Measurements from ENCODE around the gene SH3D21. TPM values are rescaled to one million over a fixed set of nuclear protein-coding genes. Genes with fewer than 3 reads are reported as not detected.

Gene SH3D21
- total RNA-seq, 1 experiment from 2014 or later, result 7.2 TPM

DNA sequence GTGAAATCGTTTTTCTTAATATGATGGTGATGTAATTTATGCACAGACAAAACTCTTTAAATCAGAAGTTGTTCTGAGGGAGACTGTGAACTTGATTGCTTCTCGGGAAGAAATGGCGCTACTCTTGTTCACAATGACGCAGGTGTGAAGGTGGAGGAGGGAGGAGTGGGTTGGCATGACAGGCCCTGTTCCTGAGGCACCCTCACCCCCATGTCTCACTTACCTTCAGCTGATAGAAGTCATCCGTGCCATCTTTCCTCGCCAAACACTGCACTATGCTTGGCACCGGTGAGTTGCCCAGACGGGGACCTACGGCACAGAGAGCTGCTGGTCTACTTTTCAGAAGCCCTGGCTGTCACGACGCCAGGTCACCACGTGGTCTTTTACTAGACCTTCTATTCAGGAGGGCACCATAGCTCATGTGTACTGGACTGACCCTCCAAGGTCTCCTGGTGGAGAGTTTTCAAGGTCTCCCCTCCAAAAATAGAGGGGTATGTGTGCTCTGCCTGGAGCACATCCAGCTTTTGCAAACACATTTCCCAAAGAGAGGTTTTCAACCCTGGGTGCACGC lies 52.4 kb downstream of the SH3D21 start:
- no peak for DNase-seq (ENCODE audit: low read depth)

DNA sequence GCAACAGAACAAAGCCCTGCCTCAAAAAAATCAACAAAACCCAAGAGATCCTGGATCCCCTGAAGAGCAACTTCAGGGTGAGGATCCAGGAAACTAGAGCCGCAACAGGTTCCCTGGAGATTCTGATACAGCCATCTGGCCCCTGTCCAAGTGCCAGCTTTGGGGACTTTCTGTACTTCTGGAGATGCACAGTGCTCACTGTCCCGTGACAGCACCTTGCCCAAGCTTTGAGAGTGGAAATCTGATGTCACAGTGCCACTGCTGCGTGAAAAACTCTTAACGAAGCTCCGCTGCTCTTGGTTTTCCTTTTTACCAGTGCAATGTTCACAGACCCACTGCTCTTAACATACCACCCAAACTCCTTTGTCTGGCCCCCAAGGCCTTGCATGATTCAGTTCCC lies 53.2 kb downstream of the SH3D21 start:
- no peak for DNase-seq (ENCODE audit: low read depth)

DNA sequence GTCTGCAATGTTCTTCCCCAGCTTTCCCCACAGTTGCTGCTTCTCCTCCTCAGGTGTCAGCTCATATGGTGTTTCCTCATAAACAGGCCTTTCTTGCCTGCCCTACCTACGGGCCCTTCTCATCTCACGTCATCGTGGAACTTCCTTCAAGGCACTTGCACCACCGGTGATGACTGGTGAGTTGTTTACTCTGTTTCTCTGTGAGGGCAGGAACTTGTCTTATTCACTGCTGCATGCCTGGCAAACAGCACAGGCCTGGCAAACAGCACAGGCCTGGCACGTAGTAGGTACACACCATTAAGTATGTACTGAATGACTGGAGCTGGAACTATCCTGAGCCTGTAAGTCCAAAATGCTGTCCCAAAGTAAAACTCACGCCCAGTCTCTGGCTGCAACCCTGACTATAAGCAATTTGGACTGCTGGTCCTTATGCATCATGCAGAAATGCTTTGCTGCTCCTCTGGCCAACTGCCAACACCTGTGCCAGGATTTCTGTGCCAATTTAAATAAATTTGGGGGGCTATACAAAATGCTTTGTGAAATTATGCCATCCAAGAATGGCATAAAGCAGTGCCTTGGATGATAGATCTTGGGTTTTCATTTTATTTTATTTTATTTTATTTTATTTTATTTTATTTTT lies 53.9 kb downstream of the SH3D21 start:
- no peak for DNase-seq (ENCODE audit: low read depth)

DNA sequence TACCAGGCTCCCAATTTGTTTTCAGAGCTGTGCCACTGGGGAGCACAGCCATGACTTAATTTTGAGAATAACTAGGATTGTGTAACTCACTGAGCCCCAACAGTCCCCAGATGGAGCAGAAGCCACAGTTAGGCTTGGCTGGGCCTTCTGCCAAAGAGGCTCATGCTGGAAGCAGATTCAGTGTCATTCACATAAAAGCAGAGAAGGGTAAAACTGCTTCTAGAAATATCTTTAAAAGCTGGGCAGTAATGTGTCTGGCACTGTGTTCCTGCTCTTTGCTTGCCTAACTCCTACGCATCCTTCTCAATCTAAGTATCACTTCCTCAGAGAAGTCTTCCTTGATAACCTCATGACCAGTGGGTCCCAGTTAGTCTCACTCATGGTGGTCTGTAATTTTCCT lies 59.2 kb downstream of the SH3D21 start:
- peak; percentile 83 for DNase-seq (ENCODE audit: low read depth)

GRCh38 chr1:36366091-36366661 lies 60.0 kb downstream of the SH3D21 start:
- no peak for DNase-seq (ENCODE audit: low read depth)

DNA sequence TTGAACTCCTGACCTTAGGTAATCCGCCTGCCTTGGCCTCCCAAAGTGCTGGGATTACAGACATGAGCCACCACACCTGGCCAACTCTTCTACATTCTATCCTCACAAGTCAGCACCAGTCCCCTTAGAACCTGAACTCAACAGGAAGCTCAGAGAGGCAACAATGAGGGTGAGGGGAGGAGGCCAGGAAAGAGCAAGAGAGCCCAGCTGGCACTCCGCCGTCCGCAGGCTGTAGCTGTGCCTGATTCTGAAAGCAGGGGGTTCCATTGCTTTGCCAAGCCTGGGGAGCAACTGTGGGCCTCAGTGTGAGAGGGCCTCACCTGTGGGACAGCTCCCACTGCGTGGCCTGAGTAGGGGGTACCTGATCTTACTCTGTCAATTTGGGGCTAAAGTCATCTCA lies 60.9 kb downstream of the SH3D21 start:
- DNase-seq (ENCODE audit: low read depth), result no peak

DNA sequence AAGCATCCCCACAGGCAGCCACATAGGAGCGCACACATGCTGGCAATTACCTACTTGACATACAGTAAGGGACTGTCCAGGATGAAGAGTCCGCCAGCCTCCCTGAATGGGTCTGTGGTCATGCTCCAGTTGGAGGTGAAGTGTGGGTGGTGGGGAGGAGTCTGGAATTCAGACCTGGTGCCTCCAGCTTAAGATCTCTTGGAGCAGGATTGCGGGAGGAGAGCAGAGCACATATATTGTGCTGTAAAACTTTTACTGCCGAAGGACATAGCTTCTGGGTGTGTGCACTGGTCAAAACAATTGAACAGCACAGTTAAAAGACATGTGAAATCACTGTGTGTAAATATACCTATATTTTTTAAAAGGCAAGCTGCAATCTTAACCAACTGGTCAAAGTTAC lies 61.6 kb downstream of the SH3D21 start:
- DNase-seq (ENCODE audit: low read depth), result no peak

DNA sequence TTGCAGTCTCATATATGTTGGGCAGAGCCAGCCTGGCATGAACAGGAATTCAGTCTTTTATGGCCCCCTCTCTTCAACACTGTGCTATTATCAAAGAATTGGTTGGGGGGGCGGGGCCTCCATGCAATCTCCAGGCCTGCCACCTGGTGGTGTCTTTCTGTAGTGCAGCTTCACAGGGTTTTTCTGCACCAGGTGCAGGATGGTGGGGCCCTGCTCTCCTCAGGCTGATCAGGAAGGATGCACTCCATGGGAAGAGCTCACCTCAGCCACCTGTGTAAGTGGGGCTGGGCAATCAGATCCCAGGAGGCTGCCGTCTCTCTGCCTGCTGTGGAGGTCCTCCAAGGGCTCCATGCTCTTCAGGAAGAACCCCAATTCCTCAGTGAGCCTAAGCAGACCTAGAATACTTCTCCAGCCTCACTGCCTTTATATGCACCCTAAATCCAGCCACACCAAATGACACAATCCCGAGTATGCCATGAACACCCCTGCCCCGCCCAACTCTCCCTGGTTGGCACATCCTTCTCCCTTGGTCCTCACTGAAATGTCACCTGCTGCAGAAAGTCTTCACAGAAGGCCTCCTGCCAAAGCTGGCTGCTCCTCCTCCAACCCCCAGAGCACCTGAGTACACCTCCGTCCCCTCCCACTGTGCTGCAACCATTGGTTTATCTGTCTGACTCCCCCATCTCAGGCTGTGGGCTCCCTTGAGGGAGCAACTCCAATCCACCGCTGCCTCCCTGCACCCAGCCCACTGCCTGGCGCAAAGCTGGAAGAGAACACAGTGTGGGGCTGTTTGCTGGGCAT lies 63.1 kb downstream of the SH3D21 start:
- peak; percentile 71 for DNase-seq (ENCODE audit: low read depth)

Other genes with a start within 250 kb of the SH3D21 start
- 0.20 TPM in 1 of 2 replicates, not detected in the other for gene TEKT2, start 222.3 kb upstream of the SH3D21 start, total RNA-seq (2014; rRNA removed; shearing (Covaris generic))
- 53.9 and 65.9 TPM in 2 replicates for gene ADPRS, start 217.5 kb upstream of the SH3D21 start, total RNA-seq (2014; rRNA removed; shearing (Covaris generic))
- gene COL8A2, start 181.1 kb upstream of the SH3D21 start, total RNA-seq (2014; rRNA removed; shearing (Covaris generic)), result 0.88 and 0.96 TPM in 2 replicates
- gene TRAPPC3, start 156.9 kb upstream of the SH3D21 start, total RNA-seq (2014; rRNA removed; shearing (Covaris generic)), result 78.2 and 125 TPM in 2 replicates
- 82.4 and 107 TPM in 2 replicates for gene MAP7D1, start 150.2 kb upstream of the SH3D21 start, total RNA-seq (2014; rRNA removed; shearing (Covaris generic))
- gene THRAP3, start 81.9 kb upstream of the SH3D21 start, total RNA-seq (2014; rRNA removed; shearing (Covaris generic)), result 62.0 and 75.0 TPM in 2 replicates
- gene EVA1B, start 17.3 kb downstream of the SH3D21 start, total RNA-seq (2014; rRNA removed; shearing (Covaris generic)), result 78.7 and 112 TPM in 2 replicates
- 16.7 and 18.2 TPM in 2 replicates for gene STK40, start 79.6 kb downstream of the SH3D21 start, total RNA-seq (2014; rRNA removed; shearing (Covaris generic))
- gene LSM10, start 91.5 kb downstream of the SH3D21 start, total RNA-seq (2014; rRNA removed; shearing (Covaris generic)), result 6.6 and 7.8 TPM in 2 replicates
- 9.2 and 11.9 TPM in 2 replicates for gene OSCP1, start 144.1 kb downstream of the SH3D21 start, total RNA-seq (2014; rRNA removed; shearing (Covaris generic))
- 116 and 139 TPM in 2 replicates for gene MRPS15, start 158.0 kb downstream of the SH3D21 start, total RNA-seq (2014; rRNA removed; shearing (Covaris generic))
- gene CSF3R, start 176.5 kb downstream of the SH3D21 start, total RNA-seq (2014; rRNA removed; shearing (Covaris generic)), result not detected in 2 replicates

All from RPMI7951 (cell line).